Measurements from ENCODE around the gene G3BP2. TPM values are rescaled to one million over a fixed set of nuclear protein-coding genes. Genes with fewer than 3 reads are reported as not detected.

G3BP2 gene
- total and polyA plus RNA-seq, 4 donors = 126 to 263 (median 149) TPM

DNA sequence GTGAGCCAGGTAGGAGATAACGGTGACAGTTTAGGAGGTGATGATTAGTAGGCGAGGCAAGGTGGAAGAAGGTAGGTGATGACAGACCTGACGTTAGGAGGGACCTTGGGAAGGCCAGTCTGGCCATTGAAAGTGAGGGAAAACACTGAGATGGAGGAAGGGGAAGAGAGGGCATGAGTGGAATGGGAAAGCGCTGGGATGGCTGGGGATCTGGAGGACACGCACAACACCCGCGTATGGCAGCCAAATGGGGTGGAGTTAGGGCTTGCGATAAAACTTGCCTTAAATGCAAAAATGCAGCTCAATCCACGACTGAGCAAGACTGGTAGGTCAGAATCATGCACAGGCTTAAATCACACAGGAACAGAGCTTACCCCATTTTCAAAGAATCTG is 42.3 kb downstream of the G3BP2 start:
- DNase-seq (ENCODE audit: low read depth in 4 of 6, low spot score in 6 of 6) = peak in 1 of 6 donors; percentile 7
- 21% methylated on average over 9 of the region's 9 CpGs for WGBS (ENCODE audit: insufficient coverage)
- no peaks in the 10 kb centered on the region for H3K27me3 ChIP-seq (ENCODE audit: control insufficient read depth, insufficient read depth, low read length)
- H3K4me1 ChIP-seq (ENCODE audit: control insufficient read depth, insufficient read depth, low read length) = peaks cover 13% of the 10 kb centered on the region
- H3K36me3 ChIP-seq (ENCODE audit: control insufficient read depth, insufficient read depth, low read length) = no peaks in the 10 kb centered on the region
- H3K9me3 ChIP-seq (ENCODE audit: control insufficient read depth, insufficient read depth, low read length) = no peaks in the 10 kb centered on the region
- no peak overlapping the region for H3K27ac ChIP-seq (ENCODE audit: low read depth, low read length)
- peak overlapping the region; percentile 84 for H3K4me3 ChIP-seq (ENCODE audit: low read depth, low read length)

DNA sequence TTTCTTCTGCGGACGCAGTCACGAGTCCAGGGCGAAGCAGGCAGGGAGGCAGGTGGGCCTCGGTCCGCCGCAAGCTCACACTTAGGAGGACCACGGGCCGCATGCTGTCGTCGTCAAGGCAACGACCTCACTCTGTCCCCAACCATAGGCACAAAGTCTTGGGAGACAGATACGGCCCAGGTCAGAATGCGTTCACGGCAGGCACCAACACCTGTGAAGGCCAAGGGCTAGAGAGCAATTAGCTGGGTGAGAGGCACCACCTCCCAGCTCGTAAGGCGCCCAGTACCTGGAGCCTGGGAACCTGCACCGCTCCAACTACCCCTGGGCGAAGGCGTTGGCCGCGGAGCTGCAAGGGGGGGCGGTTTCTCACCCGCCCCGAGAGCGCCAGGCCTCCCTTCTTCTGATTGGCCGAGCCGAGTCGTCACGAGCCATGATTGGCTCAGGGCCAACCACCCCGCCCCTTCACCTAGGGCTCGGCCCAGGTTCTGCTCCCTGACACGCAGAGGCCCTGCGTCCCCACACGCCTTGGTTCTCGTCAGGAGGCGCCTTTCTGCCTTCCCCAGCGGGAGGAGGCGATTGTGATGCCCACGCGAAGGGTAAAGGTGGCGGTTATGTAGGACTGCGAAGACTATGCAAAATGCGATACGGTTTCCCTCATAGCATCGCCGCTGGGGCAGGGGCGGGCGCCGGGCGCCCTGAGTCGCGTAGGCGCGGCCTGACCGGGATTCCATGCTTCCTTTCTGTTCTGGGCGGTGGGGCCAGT is 42.9 kb downstream of the G3BP2 start, which contains the start of gene CDKL2:
Gene CDKL2, minus strand, starts transcription at position 355 of the 763 bp plus-strand sequence. CDS start 4,540 bp downstream, outside the sequence.
- peak within 1 kb of the TSS; percentile 84 for H3K4me3 ChIP-seq (ENCODE audit: low read depth, low read length)
- no peaks in the 10 kb centered on the region for H3K36me3 ChIP-seq (ENCODE audit: control insufficient read depth, insufficient read depth, low read length)
- no peaks in the 10 kb centered on the region for H3K9me3 ChIP-seq (ENCODE audit: control insufficient read depth, insufficient read depth, low read length)
- H3K27ac ChIP-seq (ENCODE audit: low read depth, low read length) = no peak within 1 kb of the TSS
- H3K27me3 ChIP-seq (ENCODE audit: control insufficient read depth, insufficient read depth, low read length) = no peaks in the 10 kb centered on the region
- under 1% methylated on average over 55 of the region's 57 CpGs for WGBS (ENCODE audit: insufficient coverage)
- peaks cover 13% of the 10 kb centered on the region for H3K4me1 ChIP-seq (ENCODE audit: control insufficient read depth, insufficient read depth, low read length)
- DNase-seq (ENCODE audit: low read depth in 4 of 6, low spot score in 6 of 6) = peak; percentile 62 to 97 (median 79)

DNA sequence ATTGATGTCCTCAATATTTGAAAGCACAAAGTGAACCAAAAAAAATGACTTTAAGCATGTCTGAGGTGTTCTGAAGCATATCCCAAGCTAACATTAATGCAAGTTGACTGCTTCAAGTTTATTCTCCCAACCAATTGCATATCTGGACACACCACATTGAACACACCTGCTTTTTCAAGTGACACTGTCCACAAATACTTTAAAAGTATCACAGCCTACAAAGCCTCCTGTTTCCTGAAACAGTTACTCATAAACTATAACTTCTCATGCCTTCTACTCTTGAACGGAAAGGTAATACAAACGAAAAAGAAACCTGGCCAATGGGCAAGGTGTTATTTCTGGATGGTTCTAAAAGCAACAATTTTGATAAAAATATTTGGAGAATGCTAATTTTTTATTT is 44.0 kb downstream of the G3BP2 start:
- H3K27ac ChIP-seq (ENCODE audit: low read depth, low read length) = no peak overlapping the region
- H3K4me3 ChIP-seq (ENCODE audit: low read depth, low read length) = no peak overlapping the region
- H3K27me3 ChIP-seq (ENCODE audit: control insufficient read depth, insufficient read depth, low read length) = no peaks in the 10 kb centered on the region
- H3K36me3 ChIP-seq (ENCODE audit: control insufficient read depth, insufficient read depth, low read length) = no peaks in the 10 kb centered on the region
- no CpG with 5 or more reads among the region's 2 CpGs for whole genome bisulfite sequencing (ENCODE audit: insufficient coverage)
- no peak for DNase-seq (ENCODE audit: low read depth in 4 of 6, low spot score in 6 of 6)
- H3K9me3 ChIP-seq (ENCODE audit: control insufficient read depth, insufficient read depth, low read length) = no peaks in the 10 kb centered on the region
- peaks cover 13% of the 10 kb centered on the region for H3K4me1 ChIP-seq (ENCODE audit: control insufficient read depth, insufficient read depth, low read length)

DNA sequence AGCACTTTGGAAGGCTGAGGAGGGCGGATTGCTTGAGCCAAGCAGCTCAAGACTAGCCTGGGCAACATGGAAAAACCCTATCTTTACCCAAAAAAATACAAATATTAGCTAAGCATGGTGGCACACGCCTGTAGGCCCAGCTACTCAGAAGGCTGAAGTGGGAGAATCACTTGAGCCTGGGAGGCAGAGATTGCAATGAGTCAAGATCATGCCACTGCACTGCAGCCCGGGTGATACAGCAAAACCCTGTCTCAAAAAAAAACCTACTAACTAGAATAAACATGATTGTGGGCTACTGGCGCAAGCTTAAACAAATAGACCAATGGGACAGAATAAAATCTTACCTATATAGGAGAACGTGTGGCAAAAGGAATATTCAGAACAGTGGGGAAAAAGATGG is 50.2 kb downstream of the G3BP2 start:
- 100% methylated on average over 1 of the region's 5 CpGs for WGBS (ENCODE audit: insufficient coverage)
- H3K36me3 ChIP-seq (ENCODE audit: control insufficient read depth, insufficient read depth, low read length) = no peaks in the 10 kb centered on the region
- H3K4me3 ChIP-seq (ENCODE audit: low read depth, low read length) = no peak overlapping the region
- H3K9me3 ChIP-seq (ENCODE audit: control insufficient read depth, insufficient read depth, low read length) = no peaks in the 10 kb centered on the region
- H3K4me1 ChIP-seq (ENCODE audit: control insufficient read depth, insufficient read depth, low read length) = no peaks in the 10 kb centered on the region
- no peak overlapping the region for H3K27ac ChIP-seq (ENCODE audit: low read depth, low read length)
- H3K27me3 ChIP-seq (ENCODE audit: control insufficient read depth, insufficient read depth, low read length) = no peaks in the 10 kb centered on the region
- DNase-seq (ENCODE audit: low read depth in 4 of 6, low spot score in 6 of 6) = no peak

DNA sequence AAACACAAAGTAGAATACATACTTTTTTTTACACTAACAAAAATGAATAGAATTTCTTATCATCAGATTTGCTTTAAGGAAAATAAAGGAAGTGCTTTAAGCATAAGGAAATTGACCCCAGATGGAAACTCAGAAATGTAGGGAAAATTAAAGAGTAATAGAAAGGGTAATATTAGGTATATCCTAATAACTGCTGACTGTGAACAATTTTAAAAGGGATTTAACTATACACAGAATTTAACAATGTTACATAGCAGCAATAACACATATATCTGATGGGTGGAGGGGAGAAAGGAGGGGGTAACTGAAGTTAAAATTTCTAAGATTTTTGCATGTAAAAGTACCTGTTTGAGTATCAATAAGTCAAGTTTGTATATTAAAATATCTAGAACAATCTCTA is 51.5 kb downstream of the G3BP2 start:
- H3K27me3 ChIP-seq (ENCODE audit: control insufficient read depth, insufficient read depth, low read length) = no peaks in the 10 kb centered on the region
- no peak for DNase-seq (ENCODE audit: low read depth in 4 of 6, low spot score in 6 of 6)
- H3K4me1 ChIP-seq (ENCODE audit: control insufficient read depth, insufficient read depth, low read length) = no peaks in the 10 kb centered on the region
- H3K9me3 ChIP-seq (ENCODE audit: control insufficient read depth, insufficient read depth, low read length) = no peaks in the 10 kb centered on the region
- no peak overlapping the region for H3K27ac ChIP-seq (ENCODE audit: low read depth, low read length)
- no peaks in the 10 kb centered on the region for H3K36me3 ChIP-seq (ENCODE audit: control insufficient read depth, insufficient read depth, low read length)
- H3K4me3 ChIP-seq (ENCODE audit: low read depth, low read length) = no peak overlapping the region

DNA sequence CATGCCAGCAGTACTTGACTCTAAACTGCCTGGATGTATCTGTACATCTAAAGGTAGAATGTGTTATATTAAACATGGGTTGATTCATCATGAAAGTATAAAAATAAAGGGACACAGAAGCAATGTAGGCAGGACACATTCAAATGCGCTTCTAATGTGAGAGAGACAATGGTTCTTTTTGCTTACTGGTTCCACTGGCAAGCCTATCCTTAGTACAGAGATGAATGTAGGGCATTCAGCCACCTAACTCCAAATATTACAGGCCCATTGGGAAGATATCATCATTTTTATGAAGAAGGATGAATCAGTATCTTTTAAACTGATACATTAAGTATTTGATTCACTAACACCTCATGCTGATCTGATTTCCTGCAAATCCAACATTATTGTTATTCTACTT is 60.9 kb downstream of the G3BP2 start:
- no peak overlapping the region for H3K27ac ChIP-seq (ENCODE audit: low read depth, low read length)
- WGBS (ENCODE audit: insufficient coverage) = no CpG with 5 or more reads among the region's 1 CpG
- H3K27me3 ChIP-seq (ENCODE audit: control insufficient read depth, insufficient read depth, low read length) = no peaks in the 10 kb centered on the region
- no peak overlapping the region for H3K4me3 ChIP-seq (ENCODE audit: low read depth, low read length)
- H3K36me3 ChIP-seq (ENCODE audit: control insufficient read depth, insufficient read depth, low read length) = no peaks in the 10 kb centered on the region
- no peaks in the 10 kb centered on the region for H3K4me1 ChIP-seq (ENCODE audit: control insufficient read depth, insufficient read depth, low read length)
- no peak for DNase-seq (ENCODE audit: low read depth in 4 of 6, low spot score in 6 of 6)
- H3K9me3 ChIP-seq (ENCODE audit: control insufficient read depth, insufficient read depth, low read length) = no peaks in the 10 kb centered on the region

DNA sequence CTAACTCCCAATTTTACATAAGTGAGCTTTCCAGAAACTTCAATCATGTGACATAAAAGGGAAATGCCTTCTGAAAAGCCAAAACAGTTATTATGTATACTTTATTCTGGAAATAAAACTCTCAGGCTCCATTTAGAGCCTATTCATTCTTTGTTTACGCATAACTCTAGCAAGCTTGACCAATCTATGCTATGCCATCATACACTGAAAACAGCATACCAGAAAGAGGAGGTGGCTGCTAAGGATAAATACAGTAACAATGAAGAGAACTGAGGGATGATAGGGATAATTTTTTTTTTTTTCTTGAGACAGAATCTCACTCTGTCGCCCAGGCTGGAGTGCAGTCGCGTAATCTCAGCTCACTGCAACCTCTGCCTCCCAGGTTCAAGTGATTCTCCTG is 67.3 kb downstream of the G3BP2 start:
- Histone ChIP-seq H3K4me3 (ENCODE audit: low read depth, low read length) (no peak overlapping the region), H3K27ac (ENCODE audit: low read depth, low read length) (no peak overlapping the region), H3K4me1 (ENCODE audit: control insufficient read depth, insufficient read depth, low read length) (no peaks in the 10 kb centered on the region), H3K9me3 (ENCODE audit: control insufficient read depth, insufficient read depth, low read length) (no peaks in the 10 kb centered on the region), H3K36me3 (ENCODE audit: control insufficient read depth, insufficient read depth, low read length) (peaks cover 4% of the 10 kb centered on the region), H3K27me3 (ENCODE audit: control insufficient read depth, insufficient read depth, low read length) (no peaks in the 10 kb centered on the region)
- no peak for DNase-seq (ENCODE audit: low read depth in 4 of 6, low spot score in 6 of 6)
- no CpG with 5 or more reads among the region's 4 CpGs for WGBS (ENCODE audit: insufficient coverage)

DNA sequence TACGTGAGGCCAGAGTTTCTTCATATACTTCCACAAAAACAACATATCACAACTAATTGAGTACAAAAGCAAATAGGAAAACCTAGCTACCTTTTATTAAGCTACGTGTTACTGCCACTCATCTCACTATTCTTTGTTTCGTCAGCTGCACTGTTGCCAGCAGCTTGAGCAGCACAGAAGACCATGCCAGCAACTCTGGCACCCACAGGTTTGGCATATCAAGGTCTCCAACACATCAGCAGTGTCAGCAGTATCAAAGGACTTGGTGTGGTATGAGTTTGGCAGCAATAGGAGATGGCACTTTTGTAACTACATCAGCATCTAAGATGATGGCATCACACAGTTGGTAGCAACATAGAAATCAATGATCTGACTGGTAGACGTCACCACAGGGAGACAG is 73.6 kb downstream of the G3BP2 start:
- no peak overlapping the region for H3K27ac ChIP-seq (ENCODE audit: low read depth, low read length)
- H3K27me3 ChIP-seq (ENCODE audit: control insufficient read depth, insufficient read depth, low read length) = no peaks in the 10 kb centered on the region
- 83% methylated on average over 3 of the region's 4 CpGs for WGBS (ENCODE audit: insufficient coverage)
- H3K36me3 ChIP-seq (ENCODE audit: control insufficient read depth, insufficient read depth, low read length) = peaks cover 4% of the 10 kb centered on the region
- H3K4me3 ChIP-seq (ENCODE audit: low read depth, low read length) = no peak overlapping the region
- DNase-seq (ENCODE audit: low read depth in 4 of 6, low spot score in 6 of 6) = no peak
- no peaks in the 10 kb centered on the region for H3K9me3 ChIP-seq (ENCODE audit: control insufficient read depth, insufficient read depth, low read length)
- H3K4me1 ChIP-seq (ENCODE audit: control insufficient read depth, insufficient read depth, low read length) = no peaks in the 10 kb centered on the region

DNA sequence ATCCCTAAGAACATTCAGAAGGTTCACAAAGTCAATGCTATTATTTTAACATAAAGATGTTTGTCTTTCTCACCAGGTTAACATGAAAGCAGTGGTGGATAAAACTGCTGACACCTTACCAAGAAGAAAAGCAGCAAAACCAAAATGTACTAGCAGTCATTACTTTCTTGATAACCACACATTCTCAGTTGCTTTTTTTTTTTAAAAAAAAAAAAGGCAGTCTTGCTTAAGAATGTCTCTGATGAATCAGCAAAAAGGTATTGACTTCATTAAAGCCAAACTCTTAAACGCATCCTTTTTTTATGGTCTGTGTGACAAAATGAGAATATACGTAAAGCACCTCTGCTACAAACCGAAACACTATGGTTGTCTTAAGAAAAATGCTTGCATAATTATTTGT is 74.8 kb downstream of the G3BP2 start:
- DNase-seq (ENCODE audit: low read depth in 4 of 6, low spot score in 6 of 6) = no peak
- H3K36me3 ChIP-seq (ENCODE audit: control insufficient read depth, insufficient read depth, low read length) = peaks cover 4% of the 10 kb centered on the region
- H3K27ac ChIP-seq (ENCODE audit: low read depth, low read length) = no peak overlapping the region
- no peaks in the 10 kb centered on the region for H3K27me3 ChIP-seq (ENCODE audit: control insufficient read depth, insufficient read depth, low read length)
- H3K4me1 ChIP-seq (ENCODE audit: control insufficient read depth, insufficient read depth, low read length) = no peaks in the 10 kb centered on the region
- WGBS (ENCODE audit: insufficient coverage) = no CpG with 5 or more reads among the region's 3 CpGs
- no peak overlapping the region for H3K4me3 ChIP-seq (ENCODE audit: low read depth, low read length)
- no peaks in the 10 kb centered on the region for H3K9me3 ChIP-seq (ENCODE audit: control insufficient read depth, insufficient read depth, low read length)

DNA sequence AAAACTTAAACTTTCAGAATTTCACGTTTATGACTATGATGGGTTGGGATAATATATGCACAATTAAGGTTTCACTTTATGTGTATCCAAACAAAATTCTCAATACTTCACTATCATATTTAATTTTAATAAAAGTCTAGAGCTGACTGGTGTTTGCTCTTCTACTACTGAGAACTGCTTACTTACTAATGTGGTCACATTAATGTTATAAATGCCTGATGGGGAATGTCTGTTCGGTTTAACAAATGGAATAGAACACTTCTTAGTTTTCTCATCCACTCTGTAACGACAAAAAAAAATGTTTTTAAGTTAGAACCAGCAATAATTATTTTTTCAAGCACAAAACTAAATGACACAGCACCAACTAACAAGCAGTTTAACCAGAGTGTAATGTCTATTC is 77.2 kb downstream of the G3BP2 start:
- Histone ChIP-seq H3K27me3 (ENCODE audit: control insufficient read depth, insufficient read depth, low read length) (no peaks in the 10 kb centered on the region), H3K36me3 (ENCODE audit: control insufficient read depth, insufficient read depth, low read length) (no peaks in the 10 kb centered on the region), H3K4me1 (ENCODE audit: control insufficient read depth, insufficient read depth, low read length) (no peaks in the 10 kb centered on the region), H3K9me3 (ENCODE audit: control insufficient read depth, insufficient read depth, low read length) (no peaks in the 10 kb centered on the region), H3K4me3 (ENCODE audit: low read depth, low read length) (no peak overlapping the region), H3K27ac (ENCODE audit: low read depth, low read length) (no peak overlapping the region)
- WGBS (ENCODE audit: insufficient coverage) = no CpG with 5 or more reads among the region's 3 CpGs
- DNase-seq (ENCODE audit: low read depth in 4 of 6, low spot score in 6 of 6) = no peak

All from spinal cord (tissue), 10 donors.